Activated T-cell treated with anti-CD3 and anti-CD28 coated beads for 48 hours (primary cell): ENCODE measurements around the gene EXOC4.

Experiments used
- DNase-seq: peaks from one replicate; pipeline ENCODE4 v3.0.0-alpha.2; 2020; ENCODE audit warnings: low read depth

The EXOC4 gene

GRCh38 chr7:133497061-133497460 is 244.2 kb downstream of the EXOC4 start:
- no peak for DNase-seq

GRCh38 chr7:133501771-133502170 is 248.9 kb downstream of the EXOC4 start:
- DNase-seq = no peak

GRCh38 chr7:133502498-133502897 is 249.6 kb downstream of the EXOC4 start:
- no peak for DNase-seq

GRCh38 chr7:133502972-133503371 is 250.1 kb downstream of the EXOC4 start:
- DNase-seq = no peak

- DNase-seq = no peak
Measured at GRCh38 chr7:133504825-133505224, 251.9 kb downstream of the EXOC4 start.

- no peak for DNase-seq
Measured at GRCh38 chr7:133509822-133510221, 256.9 kb downstream of the EXOC4 start.

GRCh38 chr7:133510326-133511055 is 257.6 kb downstream of the EXOC4 start:
- no peak for DNase-seq

- no peak for DNase-seq
Measured at GRCh38 chr7:133511252-133511651, 258.4 kb downstream of the EXOC4 start.

GRCh38 chr7:133511708-133512107 is 258.8 kb downstream of the EXOC4 start:
- DNase-seq = no peak

- no peak for DNase-seq
Measured at GRCh38 chr7:133512560-133512959, 259.7 kb downstream of the EXOC4 start.

- DNase-seq = no peak
Measured at GRCh38 chr7:133513608-133514007, 260.7 kb downstream of the EXOC4 start.

GRCh38 chr7:133514551-133514950 is 261.7 kb downstream of the EXOC4 start:
- DNase-seq = no peak

- no peak for DNase-seq
Measured at GRCh38 chr7:133517766-133518165, 264.9 kb downstream of the EXOC4 start.

- DNase-seq = no peak
Measured at GRCh38 chr7:133518718-133519117, 265.8 kb downstream of the EXOC4 start.

- no peak for DNase-seq
Measured at GRCh38 chr7:133520248-133520647, 267.4 kb downstream of the EXOC4 start.

- no peak for DNase-seq
Measured at GRCh38 chr7:133522501-133522900, 269.6 kb downstream of the EXOC4 start.

GRCh38 chr7:133528796-133529195 is 275.9 kb downstream of the EXOC4 start:
- DNase-seq = no peak

- DNase-seq = no peak
Measured at GRCh38 chr7:133529861-133530260, 277.0 kb downstream of the EXOC4 start.

GRCh38 chr7:133530682-133531081 is 277.8 kb downstream of the EXOC4 start:
- DNase-seq = no peak

- no peak for DNase-seq
Measured at GRCh38 chr7:133534816-133535215, 281.9 kb downstream of the EXOC4 start.

- DNase-seq = no peak
Measured at GRCh38 chr7:133535308-133535707, 282.4 kb downstream of the EXOC4 start.

- DNase-seq = no peak
Measured at GRCh38 chr7:133536450-133536849, 283.6 kb downstream of the EXOC4 start.

- DNase-seq = no peak
Measured at GRCh38 chr7:133539016-133539415, 286.1 kb downstream of the EXOC4 start.

- no peak for DNase-seq
Measured at GRCh38 chr7:133540096-133540860, 287.4 kb downstream of the EXOC4 start.
